Measurements from ENCODE around the gene ENO2.

DNA sequence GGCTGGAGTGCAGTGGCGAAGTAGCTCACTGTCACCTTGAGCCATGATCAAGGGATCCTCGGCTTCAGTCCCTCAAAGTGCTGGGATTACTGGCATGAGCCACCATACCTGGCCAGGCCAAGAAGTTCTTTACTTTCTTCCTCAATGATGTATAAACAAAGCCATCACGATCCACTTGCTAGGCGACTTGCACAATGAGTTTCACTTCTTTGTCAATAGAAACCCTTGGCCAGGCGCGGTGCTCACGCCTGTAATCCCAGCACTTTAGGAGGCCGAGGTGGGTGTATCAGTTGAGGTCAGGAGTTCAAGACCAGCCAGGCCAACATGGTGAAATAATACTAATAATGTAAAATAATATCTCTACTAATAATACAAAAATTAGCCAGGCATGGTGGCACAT, 26.9 kb upstream of the ENO2 start:
- TF ChIP-seq, protein P1, sequence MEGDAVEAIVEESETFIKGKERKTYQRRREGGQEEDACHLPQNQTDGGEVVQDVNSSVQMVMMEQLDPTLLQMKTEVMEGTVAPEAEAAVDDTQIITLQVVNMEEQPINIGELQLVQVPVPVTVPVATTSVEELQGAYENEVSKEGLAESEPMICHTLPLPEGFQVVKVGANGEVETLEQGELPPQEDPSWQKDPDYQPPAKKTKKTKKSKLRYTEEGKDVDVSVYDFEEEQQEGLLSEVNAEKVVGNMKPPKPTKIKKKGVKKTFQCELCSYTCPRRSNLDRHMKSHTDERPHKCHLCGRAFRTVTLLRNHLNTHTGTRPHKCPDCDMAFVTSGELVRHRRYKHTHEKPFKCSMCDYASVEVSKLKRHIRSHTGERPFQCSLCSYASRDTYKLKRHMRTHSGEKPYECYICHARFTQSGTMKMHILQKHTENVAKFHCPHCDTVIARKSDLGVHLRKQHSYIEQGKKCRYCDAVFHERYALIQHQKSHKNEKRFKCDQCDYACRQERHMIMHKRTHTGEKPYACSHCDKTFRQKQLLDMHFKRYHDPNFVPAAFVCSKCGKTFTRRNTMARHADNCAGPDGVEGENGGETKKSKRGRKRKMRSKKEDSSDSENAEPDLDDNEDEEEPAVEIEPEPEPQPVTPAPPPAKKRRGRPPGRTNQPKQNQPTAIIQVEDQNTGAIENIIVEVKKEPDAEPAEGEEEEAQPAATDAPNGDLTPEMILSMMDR (IDR thresholded peaks at IDR 0.05) = no peak
- TF ChIP-seq POLR2A (IDR thresholded peaks at IDR 0.05) = no peak

All from thyroid gland (tissue), 4 donors.